K562 (cell line): ENCODE results near the gene RDM1. TPM values are rescaled to one million over a fixed set of nuclear protein-coding genes. Genes with fewer than 3 reads are reported as not detected.
A peak's percentile ranks its signal among the peaks of the same experiment; 100 is the strongest.

Experiments used
- E2F6 ChIP-seq, 2 experiments: IDR thresholded peaks; 2 replicates each; pipeline ENCODE4 v1.6.1; 2011; ENCODE audit warnings: borderline replicate concordance in 1 of 2, control low read depth in 1 of 2, low read depth in 1 of 2, low read length in 1 of 2, mild to moderate bottlenecking in 1 of 2, mixed read lengths in 1 of 2, moderate library complexity in 1 of 2; ENCODE audit not compliant: insufficient read depth in 1 of 2, insufficient read length in 1 of 2, poor library complexity in 1 of 2, severe bottlenecking in 1 of 2; ENCODE audit errors: extremely low read depth in 1 of 2
- ETV5 ChIP-seq: sonication (generic); formaldehyde crosslinking; IDR thresholded peaks from 2 replicates; pipeline ENCODE4 v1.4.0; 2020; ENCODE audit warnings: low read depth, mild to moderate bottlenecking, missing genetic modification reagents
- FOXM1 ChIP-seq, 2 experiments: fragments of 450-650 bp in 1 of 2; sonication (generic) in 1 of 2; formaldehyde crosslinking in 1 of 2; IDR thresholded peaks; 2 replicates each; pipeline versions ENCODE4 v1.6.1 to v1.9.0; 2017 to 2022; ENCODE audit warnings: low read depth in 2 of 2, mild to moderate bottlenecking in 2 of 2, missing genetic modification reagents in 1 of 2, moderate library complexity in 1 of 2
- IRF1 ChIP-seq: sonication (generic); formaldehyde crosslinking; IDR thresholded peaks from 2 replicates; pipeline ENCODE4 v1.8.0; 2022; ENCODE audit warnings: missing genetic modification reagents, mild to moderate bottlenecking, borderline replicate concordance
- MAX ChIP-seq: sonication (generic); formaldehyde crosslinking; IDR thresholded peaks from 2 replicates; pipeline ENCODE4 v1.9.0; 2022; ENCODE audit warnings: mild to moderate bottlenecking, missing genetic modification reagents
- MGA ChIP-seq: fragments of 450-650 bp; IDR thresholded peaks from 2 replicates; pipeline ENCODE4 v1.6.1; 2016; ENCODE audit warnings: mild to moderate bottlenecking, moderate library complexity
- MXI1 ChIP-seq: IDR thresholded peaks from 2 replicates; pipeline ENCODE4 v1.6.1; 2011; ENCODE audit warnings: low read depth, mild to moderate bottlenecking, improper control_type of control experiment, low read length
- MYC ChIP-seq, 2 experiments: fragments of 250-450 bp in 1 of 2; sonication (Bioruptor Pico) in 1 of 2; IDR thresholded peaks; 2 replicates each; pipeline versions ENCODE4 v1.5.1 to v1.6.1; 2012 to 2021; ENCODE audit warnings: low read depth in 2 of 2, borderline replicate concordance in 1 of 2, improper control_type of control experiment in 1 of 2, low read length in 1 of 2, mild to moderate bottlenecking in 1 of 2, moderate library complexity in 1 of 2
- ZC3H4 ChIP-seq: sonication (generic); formaldehyde crosslinking; IDR thresholded peaks from 2 replicates; pipeline ENCODE4 v1.9.0; 2021; ENCODE audit warnings: missing genetic modification reagents, borderline replicate concordance
- polyA plus RNA-seq, 8 experiments: library from polyadenylated mRNA; depleted of rRNA in 4 of 8; stranded (reverse) in 5 of 8; unstranded in 3 of 8; fragments of >200 nt; fragmentation: Nextera tagmentation in 2 of 8; fragmentation: Illumina TruSeq in 1 of 8; extraction: Ambion mirVana in 2 of 8; extraction: Trizol in 1 of 8; gene quantifications; 2 replicates each; pipeline versions ENCODE4 v1.2.1 to v1.2.3, GENCODE V29; 2011 to 2014; ENCODE audit warnings: inconsistent platforms in 1 of 8, missing spikeins in 1 of 8
- total RNA-seq, 7 experiments: library from RNA; depleted of rRNA in 6 of 7; stranded (reverse); fragments of >200 nt in 6 of 7; fragmentation: Illumina TruSeq in 2 of 7; extraction: Trizol in 2 of 7; gene quantifications; 2 replicates each; pipeline versions ENCODE4 v1.2.1 to v1.2.3, GENCODE V29; 2011 to 2021; ENCODE audit warnings: low replicate concordance in 1 of 7

The RDM1 gene
- total and polyA plus RNA-seq, 9 of the 15 experiments (the other 6 are each of a cell fraction or from before 2014, with no cell fraction given), result 2.5 to 11.2 (median 5.4) TPM

GRCh38 chr17:35930211-35931065 is at the start of gene RDM1 (continued):
- TF ChIP-seq MGA, result peak; percentile 92
- 0 out of 2 replicates have a peak, but pooled peaks have one; percentile 17 for TF ChIP-seq MXI1
- no peak for TF ChIP-seq ETV5 (CRISPR knock-in tag)
- peak; percentile 82 for TF ChIP-seq MYC (IDR thresholded peaks at IDR 0.05; ENCODE audit: low read depth, low read length)
- TF ChIP-seq MYC (CRISPR knock-in tag; IDR thresholded peaks at IDR 0.05; ENCODE audit: borderline replicate concordance, low read depth), result no peak; the same call in 1 of the 2 replicates
- no peak for TF ChIP-seq ZC3H4 (CRISPR knock-in tag)
- peak; percentile 65; the same call in 1 of the 2 replicates for TF ChIP-seq MAX (CRISPR knock-in tag)
- no peak for TF ChIP-seq IRF1 (CRISPR knock-in tag)
- TF ChIP-seq FOXM1 (IDR thresholded peaks at IDR 0.05; ENCODE audit: low read depth), result peak; percentile 67
- TF ChIP-seq FOXM1 (CRISPR knock-in tag; IDR thresholded peaks at IDR 0.05; ENCODE audit: low read depth), result no peak
- TF ChIP-seq E2F6 (IDR thresholded peaks at IDR 0.05; ENCODE audit: borderline replicate concordance in 1 of 2, extremely low read depth in 1 of 2, insufficient read depth in 1 of 2, insufficient read length in 1 of 2, low read depth in 1 of 2, low read length in 1 of 2, poor library complexity in 1 of 2, severe bottlenecking in 1 of 2), result peak; percentile 86 to 96
